GM19455 (cell line): Measurements from ENCODE around the gene MEF2D.

Source experiments
- ATAC-seq: cut with Tn5 transposase; IDR thresholded peaks from one replicate; pipeline ENCODE4 v1.9.1; 2021; ENCODE audit not compliant: unreplicated experiment

MEF2D gene

DNA sequence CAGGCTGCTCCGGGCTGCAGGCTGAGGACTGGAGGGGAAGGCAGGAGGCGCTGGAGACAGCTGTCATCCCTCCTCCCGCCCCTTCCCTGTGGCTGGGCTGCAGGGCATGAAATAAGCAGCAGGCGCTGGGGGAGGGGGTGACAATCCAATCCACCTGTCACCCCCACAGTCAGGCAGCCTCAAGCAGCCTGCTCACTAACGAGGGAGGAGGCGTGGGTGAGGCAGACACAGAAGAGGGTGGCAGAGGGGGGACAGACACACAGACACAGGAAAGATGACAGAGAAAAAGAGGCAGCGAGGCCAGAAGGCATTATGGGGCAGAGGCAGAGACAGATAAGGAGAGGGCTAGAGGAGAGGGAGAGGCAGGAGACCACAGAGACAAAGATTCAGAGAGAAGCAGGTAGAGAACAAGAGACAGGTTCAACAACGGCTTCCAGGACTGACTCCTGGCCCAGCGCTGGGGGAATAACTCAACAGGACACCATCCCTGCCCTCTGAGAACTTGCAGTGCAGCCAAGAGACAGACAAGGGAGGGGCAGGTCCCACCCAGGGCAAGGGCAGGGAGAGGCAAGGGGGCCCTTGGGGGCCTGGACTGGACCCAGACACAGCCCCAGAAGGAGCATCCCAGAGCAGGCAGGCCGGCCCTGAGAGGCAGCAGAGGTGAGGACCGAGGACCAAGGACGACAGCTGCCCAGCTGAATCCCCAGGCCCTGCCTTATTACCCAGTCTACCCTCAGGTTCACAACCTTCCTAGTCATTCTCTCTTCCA, 11.2 kb downstream of the MEF2D start:
- no peak for ATAC-seq

DNA sequence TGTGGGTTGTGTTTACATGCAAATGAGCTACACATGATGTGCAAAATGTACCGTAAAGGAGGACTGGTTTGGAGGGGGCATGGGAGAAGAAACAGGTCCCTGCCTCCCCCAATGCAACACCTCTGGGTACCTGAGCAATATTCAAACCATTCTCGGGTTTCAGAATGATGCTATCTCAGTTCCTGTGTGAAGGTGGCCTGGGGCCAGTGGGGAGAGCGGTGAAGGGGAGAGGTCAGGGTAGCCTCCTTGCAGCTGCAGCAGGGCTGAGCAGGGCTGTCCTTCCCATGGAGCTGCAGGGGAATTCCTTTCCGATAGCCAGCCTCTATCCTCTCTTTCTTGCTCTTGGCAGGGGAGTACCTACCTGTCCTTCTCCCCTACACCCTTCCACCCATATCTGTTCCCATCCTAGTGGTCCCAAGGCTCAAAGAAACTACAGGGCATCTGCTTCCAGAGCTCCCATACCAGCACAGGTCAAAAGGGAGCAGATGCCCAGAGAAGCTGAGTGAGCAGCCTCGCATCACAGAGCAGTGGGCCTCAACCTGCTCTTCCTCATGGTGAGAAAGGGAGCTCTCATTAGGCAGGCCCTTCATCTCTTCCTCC, 11.9 kb downstream of the MEF2D start:
- no peak for ATAC-seq

- no peak for ATAC-seq
Observed at GRCh38 chr1:156487862-156488261, 12.7 kb downstream of the MEF2D start.

GRCh38 chr1:156486421-156487344, 13.9 kb downstream of the MEF2D start:
- ATAC-seq = no peak

DNA sequence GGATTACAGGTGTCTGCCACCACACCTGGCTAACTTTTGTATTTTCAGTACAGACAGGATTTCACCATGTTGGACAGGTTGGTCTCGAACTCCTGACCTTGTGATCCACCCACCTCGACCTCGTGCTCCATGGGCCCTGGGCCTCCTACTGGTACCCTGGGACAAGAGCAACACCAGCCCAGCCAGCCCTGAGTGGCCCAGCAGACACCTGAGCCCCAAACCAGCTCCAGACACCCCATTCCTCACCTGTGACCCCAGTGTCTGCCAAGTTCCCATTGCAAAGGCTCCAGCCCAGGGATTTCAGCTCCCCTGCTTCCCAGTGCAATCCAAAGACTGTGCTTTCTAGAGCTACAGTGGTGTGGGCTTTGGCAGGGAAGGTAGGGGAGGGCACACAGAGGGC, 14.6 kb downstream of the MEF2D start:
- no peak for ATAC-seq

- ATAC-seq = no peak
Observed at GRCh38 chr1:156484480-156485058, 16.0 kb downstream of the MEF2D start.

DNA sequence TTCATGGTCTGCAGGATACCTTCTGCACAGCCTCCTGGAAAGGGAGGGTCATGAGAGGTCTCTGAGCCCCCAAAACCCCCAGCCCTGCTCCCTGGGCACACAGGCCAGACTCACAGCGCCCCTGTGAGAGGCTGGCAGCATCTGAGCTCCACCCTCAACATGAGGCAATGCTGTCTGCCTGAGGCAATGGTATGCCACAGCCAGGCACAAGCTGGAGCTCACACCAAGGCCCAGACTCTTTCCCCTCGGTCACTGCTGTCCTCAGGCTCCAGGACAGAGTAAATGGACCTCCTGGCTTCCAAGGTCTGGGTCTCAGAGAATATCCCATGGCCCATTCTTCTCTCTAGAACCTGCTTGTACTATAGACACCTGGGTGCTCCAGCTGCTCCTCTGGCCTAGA, 17.2 kb downstream of the MEF2D start:
- ATAC-seq = no peak

GRCh38 chr1:156482276-156482675, 18.3 kb downstream of the MEF2D start:
- no peak for ATAC-seq

DNA sequence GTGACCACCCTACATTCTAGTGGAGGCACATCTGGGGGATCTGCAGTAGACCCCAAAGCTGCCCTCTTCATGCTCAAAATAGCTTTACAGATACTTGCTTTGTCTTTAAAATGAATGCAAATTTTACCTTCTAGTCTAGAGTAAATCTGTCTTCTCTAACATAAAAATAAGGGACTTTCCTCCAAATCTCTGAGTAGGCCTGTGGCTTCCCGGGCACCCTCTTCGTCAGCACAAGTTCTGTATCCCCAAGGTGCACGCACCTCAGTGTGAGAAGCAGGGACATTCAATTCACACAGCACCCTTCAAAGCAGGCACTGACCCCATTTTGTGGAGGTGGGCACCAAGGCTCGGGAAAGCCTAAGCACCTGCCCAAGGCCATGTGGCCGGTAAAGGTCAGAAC, 19.0 kb downstream of the MEF2D start:
- no peak for ATAC-seq

DNA sequence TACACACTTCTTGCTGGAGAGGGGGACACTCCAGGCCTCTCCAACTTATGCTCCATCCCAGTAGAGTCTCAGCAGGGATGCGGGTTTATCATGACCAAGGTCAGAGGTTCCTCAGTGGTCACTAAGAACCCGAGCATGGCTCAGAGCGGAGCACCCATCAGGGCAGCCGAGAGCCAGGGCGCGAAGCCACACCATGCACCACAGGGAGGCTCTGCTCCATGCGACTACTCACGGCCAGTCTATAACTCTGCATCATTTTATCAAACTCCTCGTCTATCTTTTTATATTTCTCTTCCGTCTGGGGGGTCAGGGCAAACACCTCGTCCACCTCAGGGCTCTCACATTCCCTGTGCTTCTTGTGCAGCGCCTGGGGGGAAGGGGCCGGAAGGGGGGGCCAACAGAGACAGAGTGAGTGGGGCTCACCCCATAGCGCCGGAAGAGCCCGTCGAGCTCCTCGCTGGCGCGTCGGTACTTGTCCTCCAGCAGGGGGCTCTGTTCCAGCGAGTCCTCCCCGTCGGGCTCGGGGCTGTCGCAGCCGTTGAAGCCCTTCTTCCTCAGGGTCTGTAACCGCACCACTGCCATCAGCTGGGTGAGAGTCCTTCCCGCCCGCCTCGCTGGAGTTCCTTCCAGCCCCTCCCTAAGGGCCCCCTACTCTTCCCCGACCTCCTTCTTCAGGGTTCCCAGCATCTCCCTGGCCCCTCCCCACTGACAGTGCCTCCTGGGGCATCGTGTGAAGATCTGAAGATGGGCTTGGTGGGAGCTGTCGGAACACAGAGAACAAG, 20.0 kb downstream of the MEF2D start:
- peak; percentile 58 for ATAC-seq

- ATAC-seq = no peak
Observed at GRCh38 chr1:156480016-156480370, 20.6 kb downstream of the MEF2D start.

DNA sequence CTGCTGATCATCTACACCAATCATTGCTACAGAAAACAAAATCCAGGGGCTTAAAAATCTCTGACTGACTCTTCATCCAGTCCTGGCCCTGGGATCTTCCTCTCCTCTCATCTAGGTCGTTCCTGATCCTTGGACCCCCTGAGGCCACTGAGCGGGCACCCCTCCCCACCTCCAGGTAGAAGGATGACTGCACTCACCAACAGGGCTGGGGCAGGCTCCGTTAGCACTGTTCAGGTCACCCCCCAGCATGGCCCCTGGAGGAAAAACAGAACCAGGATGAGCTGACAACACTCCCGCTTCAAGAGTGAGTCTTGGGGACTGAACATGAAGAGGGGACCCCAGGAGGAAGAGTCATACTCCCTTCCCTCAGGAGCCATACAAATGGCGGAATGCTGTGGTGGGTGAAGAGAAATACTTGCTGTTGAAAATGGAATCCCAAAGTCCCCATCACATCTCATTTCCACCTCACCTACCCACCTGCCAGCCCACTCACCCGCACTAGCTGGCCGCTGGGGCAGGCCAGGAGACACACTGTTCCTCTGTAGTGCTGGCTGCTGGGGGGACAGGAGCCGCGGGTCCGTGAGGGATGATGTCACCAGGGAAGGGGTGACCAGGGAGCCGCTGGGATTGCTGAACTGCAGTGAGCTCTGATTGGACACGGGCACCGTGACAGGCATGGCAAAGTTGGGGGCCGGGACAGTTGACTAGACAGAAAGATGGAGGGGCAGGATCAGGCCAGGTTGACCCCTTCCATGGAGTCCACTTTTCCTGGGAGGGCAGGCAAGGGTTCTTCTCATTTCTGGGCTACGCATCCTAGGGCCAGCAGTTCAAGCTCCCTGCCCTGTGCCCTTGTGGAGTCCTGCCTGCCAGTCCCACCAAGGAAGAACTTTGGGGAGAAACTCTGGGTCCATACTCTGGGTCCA, 21.2 kb downstream of the MEF2D start:
- ATAC-seq = no peak

- no peak for ATAC-seq
Observed at GRCh38 chr1:156478250-156478627, 22.3 kb downstream of the MEF2D start.

- no peak for ATAC-seq
Observed at GRCh38 chr1:156477526-156478249, 22.9 kb downstream of the MEF2D start.

DNA sequence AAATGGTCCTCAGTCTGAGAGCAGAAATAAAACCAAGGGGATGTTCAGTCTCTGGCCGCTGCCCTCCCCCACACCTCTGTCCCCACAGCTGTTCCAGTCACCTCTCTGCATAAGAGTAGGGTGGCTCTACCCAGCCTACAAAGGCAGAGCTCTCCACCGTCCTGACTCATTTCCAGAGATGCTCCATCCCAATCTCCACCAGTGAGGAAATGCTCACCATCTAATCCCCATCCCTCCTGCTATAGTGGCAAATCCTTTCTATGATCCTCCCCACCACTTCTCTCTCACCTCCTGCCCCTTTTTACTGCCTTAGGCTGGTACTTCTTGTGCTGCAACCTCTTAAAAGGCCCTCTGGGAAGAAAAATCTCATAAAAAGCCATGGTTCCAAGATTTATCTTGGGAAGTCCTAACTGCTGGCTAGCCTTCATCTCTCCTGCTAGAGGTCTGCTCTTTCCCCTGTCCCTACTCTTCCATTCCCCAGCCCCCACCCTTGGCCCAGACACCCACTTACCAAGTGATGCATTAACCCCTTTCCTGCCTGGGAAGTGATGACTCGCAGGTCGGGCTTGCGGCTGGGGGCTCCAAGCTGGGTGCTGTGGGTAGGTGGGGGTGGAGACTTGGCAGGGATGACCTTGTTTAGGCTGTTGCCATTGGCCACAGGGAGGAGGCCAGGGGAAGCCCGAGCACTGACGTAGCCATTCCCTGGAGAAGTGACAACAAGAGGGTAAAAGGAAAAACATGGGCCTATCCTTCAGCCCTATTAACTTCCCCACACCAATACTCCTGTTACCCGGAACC, 23.9 kb downstream of the MEF2D start:
- no peak for ATAC-seq

- no peak for ATAC-seq
Observed at GRCh38 chr1:156475568-156476500, 24.7 kb downstream of the MEF2D start.

- ATAC-seq = no peak
Observed at GRCh38 chr1:156474966-156475365, 25.6 kb downstream of the MEF2D start.
